GM19193 (cell line): Measurements from ENCODE around the gene MYO9A.

ENCODE experiments used
- POLR2A ChIP-seq: IDR thresholded peaks from 4 replicates; pipeline ENCODE4 v1.6.1; 2011; ENCODE audit not compliant: insufficient read depth, insufficient read length; ENCODE audit errors: extremely low read depth

MYO9A gene

GRCh38 chr15:72078887-72079286 is 39.1 kb downstream of the MYO9A start:
- no peak for TF ChIP-seq POLR2A

- no peak for TF ChIP-seq POLR2A
These were observed 40.0 kb downstream of the MYO9A start for GRCh38 chr15:72077950-72078349.

- TF ChIP-seq POLR2A, result no peak
These were observed 43.5 kb downstream of the MYO9A start for GRCh38 chr15:72074335-72075060.

GRCh38 chr15:72070817-72071447 is 47.0 kb downstream of the MYO9A start:
- no peak for TF ChIP-seq POLR2A

- TF ChIP-seq POLR2A, result no peak
These were observed 49.1 kb downstream of the MYO9A start for GRCh38 chr15:72068856-72069255.

- TF ChIP-seq POLR2A, result no peak
These were observed 52.1 kb downstream of the MYO9A start for GRCh38 chr15:72065801-72066200.

GRCh38 chr15:72063186-72063585 is 54.8 kb downstream of the MYO9A start:
- no peak for TF ChIP-seq POLR2A

- no peak for TF ChIP-seq POLR2A
These were observed 55.6 kb downstream of the MYO9A start for GRCh38 chr15:72062319-72062718.

GRCh38 chr15:72060687-72061250 is 57.2 kb downstream of the MYO9A start:
- TF ChIP-seq POLR2A, result no peak

- TF ChIP-seq POLR2A, result no peak
These were observed 59.4 kb downstream of the MYO9A start for GRCh38 chr15:72058585-72058984.

- no peak for TF ChIP-seq POLR2A
These were observed 60.3 kb downstream of the MYO9A start for GRCh38 chr15:72057548-72058091.

GRCh38 chr15:72050700-72051099 is 67.2 kb downstream of the MYO9A start:
- TF ChIP-seq POLR2A, result no peak

GRCh38 chr15:72047020-72047419 is 70.9 kb downstream of the MYO9A start:
- TF ChIP-seq POLR2A, result no peak

GRCh38 chr15:72044956-72045355 is 73.0 kb downstream of the MYO9A start:
- no peak for TF ChIP-seq POLR2A

- no peak for TF ChIP-seq POLR2A
These were observed 75.1 kb downstream of the MYO9A start for GRCh38 chr15:72042865-72043264.

GRCh38 chr15:72042054-72042453 is 75.9 kb downstream of the MYO9A start:
- TF ChIP-seq POLR2A, result no peak
